HCT116 (cell line): ENCODE data around the gene COBL. TPM values are rescaled to one million over a fixed set of nuclear protein-coding genes. Genes with fewer than 3 reads are reported as not detected.

Experiments used
- ATAC-seq: fragments of 200-7000 bp; cut with Tn5 transposase; 2 replicates; pipeline ENCODE4 v1.9.1; 2020; ENCODE audit warnings: mild to moderate bottlenecking, moderate library complexity
- BruUV-seq: library from RNA; stranded (reverse); fragments of 400-500 nt; replicated peaks from 2 replicates; lab custom pipeline; 2021; lab: Mats Ljungman, UMichigan
- CTCF ChIA-PET: fragments of 300-600 bp; sonication (Branson Sonifier 250); formaldehyde crosslinking; loops from one replicate; lab custom pipeline; 2021; ENCODE audit warnings: antibody characterized with exemption; lab: Charles Lee
- POLR2A ChIA-PET: fragments of 300-600, 350-600 bp; sonication (Branson Sonifier 250); formaldehyde crosslinking; loops from one replicate; lab custom pipeline; 2021; ENCODE audit warnings: antibody characterized with exemption; lab: Charles Lee
- RAD21 ChIA-PET, 2 experiments: fragments of 300-600 bp; sonication (Branson Sonifier 250); formaldehyde crosslinking; loops; one replicate each; lab custom pipeline; 2023; ENCODE audit warnings: low total read pairs in 2 of 2; ENCODE audit not compliant: uncharacterized antibody in 2 of 2, unreplicated experiment in 2 of 2, low non-redundant PET in 1 of 2; lab: Charles Lee
- DNase-seq: peaks from one replicate; pipeline ENCODE4 v3.0.0-alpha.2; 2010; ENCODE audit warnings: low read depth, low spot score
- H2AFZ ChIP-seq: fragments of 200-600 bp; shearing (Covaris generic), sonication (generic); 2 replicates; pipeline ENCODE4 v1.6.1; 2017; ENCODE audit warnings: low read depth, mixed run types, mixed read lengths, antibody characterized with exemption, low read length; ENCODE audit not compliant: poor library complexity, severe bottlenecking
- H3K27ac ChIP-seq: 2 replicates; pipeline ENCODE4 v1.5.1; 2012; ENCODE audit warnings: low read depth, low read length
- H3K27me3 ChIP-seq: fragments of 200-600 bp; sonication (generic); 2 replicates; pipeline ENCODE4 v1.6.1; 2016; ENCODE audit warnings: mixed run types, low read length, mixed read lengths; ENCODE audit not compliant: insufficient read depth
- H3K36me3 ChIP-seq, 2 experiments: fragments of 200-500 bp in 1 of 2; fragments of 200-600 bp in 1 of 2; sonication (Bioruptor generic) in 1 of 2; sonication (generic) in 1 of 2; 2 replicates each; pipeline versions ENCODE4 v1.5.1 to v1.6.1; 2014 to 2016; ENCODE audit warnings: low read length in 2 of 2, inconsistent platforms in 1 of 2, mixed read lengths in 1 of 2, mixed run types in 1 of 2; ENCODE audit not compliant: insufficient read depth in 2 of 2, control insufficient read depth in 1 of 2
- H3K4me1 ChIP-seq, 2 experiments: fragments of 200-600 bp in 1 of 2; sonication (generic) in 1 of 2; 2 replicates each; pipeline versions ENCODE4 v1.5.1 to v1.6.1; 2012 to 2017; ENCODE audit warnings: low read length in 2 of 2, inconsistent platforms in 1 of 2, mild to moderate bottlenecking in 1 of 2, mixed read lengths in 1 of 2, mixed run types in 1 of 2, moderate library complexity in 1 of 2; ENCODE audit not compliant: insufficient read depth in 2 of 2, control insufficient read depth in 1 of 2
- H3K4me2 ChIP-seq: fragments of 200-600 bp; sonication (generic); 2 replicates; pipeline ENCODE4 v1.6.1; 2017; ENCODE audit warnings: mixed run types, low read length, mixed read lengths
- H3K4me3 ChIP-seq, 2 experiments: fragments of 200-600 bp in 1 of 2; sonication (generic) in 1 of 2; replicated peaks in 1 of 2; 2 replicates each; pipeline ENCODE4 v1.5.1; 2011 to 2016; ENCODE audit warnings: low read length in 2 of 2, control low read depth in 1 of 2, low read depth in 1 of 2, mild to moderate bottlenecking in 1 of 2, mixed read lengths in 1 of 2, mixed run types in 1 of 2
- H3K79me2 ChIP-seq: fragments of 200-600 bp; sonication (generic); 2 replicates; pipeline ENCODE4 v1.6.1; 2017; ENCODE audit warnings: mild to moderate bottlenecking, mixed run types, low read length, moderate library complexity, mixed read lengths; ENCODE audit not compliant: insufficient read depth
- H3K9ac ChIP-seq: fragments of 200-600 bp; sonication (generic); 2 replicates; pipeline ENCODE4 v1.6.1; 2016; ENCODE audit warnings: low read length, mixed read lengths
- H3K9me2 ChIP-seq: fragments of 200-600 bp; sonication (generic), shearing (Covaris generic); 2 replicates; pipeline ENCODE4 v1.6.1; 2017; ENCODE audit warnings: mixed run types, mild to moderate bottlenecking, moderate library complexity; ENCODE audit not compliant: insufficient read depth
- H3K9me3 ChIP-seq, 2 experiments: fragments of 200-500 bp in 1 of 2; fragments of 200-600 bp in 1 of 2; sonication (Bioruptor generic) in 1 of 2; sonication (generic) in 1 of 2; 2 replicates each; pipeline ENCODE4 v1.6.1; 2014 to 2017; ENCODE audit warnings: low read length in 2 of 2, mixed read lengths in 2 of 2, inconsistent platforms in 1 of 2, low read depth in 1 of 2, mild to moderate bottlenecking in 1 of 2, mixed run types in 1 of 2, moderate library complexity in 1 of 2; ENCODE audit not compliant: control insufficient read depth in 1 of 2, insufficient read depth in 1 of 2
- H4K20me1 ChIP-seq: fragments of 200-600 bp; sonication (generic), shearing (Covaris generic); 2 replicates; pipeline ENCODE4 v1.6.1; 2017; ENCODE audit warnings: mixed run types, mild to moderate bottlenecking, moderate library complexity; ENCODE audit not compliant: insufficient read depth
- CBX3 ChIP-seq: IDR thresholded peaks from 2 replicates; pipeline ENCODE4 v1.6.1; 2012; ENCODE audit warnings: low read depth
- EGR1 ChIP-seq: IDR thresholded peaks from 2 replicates; pipeline ENCODE4 v1.6.1; 2012; ENCODE audit warnings: low read depth
- EZH2 ChIP-seq: fragments of 200-600 bp; sonication (generic); IDR thresholded peaks from 2 replicates; pipeline ENCODE4 v1.6.1; 2017; ENCODE audit warnings: antibody characterized with exemption, mixed run types
- EZH2phosphoT487 ChIP-seq: fragments of 200-600 bp; IDR thresholded peaks from 2 replicates; pipeline ENCODE4 v1.6.1; 2018; ENCODE audit warnings: antibody characterized with exemption, borderline replicate concordance
- FOSL1 ChIP-seq: IDR thresholded peaks from 2 replicates; pipeline ENCODE4 v1.6.1; 2012; ENCODE audit warnings: low read depth
- JUND ChIP-seq: IDR thresholded peaks from 2 replicates; pipeline ENCODE4 v1.6.1; 2012
- POLR2A ChIP-seq: IDR thresholded peaks from 2 replicates; pipeline ENCODE4 v1.7.0; 2011; ENCODE audit warnings: borderline replicate concordance; ENCODE audit not compliant: insufficient read depth, insufficient read length; ENCODE audit errors: extremely low read depth
- RAD21 ChIP-seq: IDR thresholded peaks from 2 replicates; pipeline ENCODE4 v1.6.1; 2012; ENCODE audit warnings: low read depth, mild to moderate bottlenecking
- SRF ChIP-seq: IDR thresholded peaks from 2 replicates; pipeline ENCODE4 v1.6.1; 2012; ENCODE audit warnings: low read depth
- TCF7L2 ChIP-seq: IDR thresholded peaks from 2 replicates; pipeline ENCODE4 v1.7.0; 2011; ENCODE audit warnings: borderline replicate concordance, inconsistent platforms; ENCODE audit not compliant: insufficient read depth, insufficient read length; ENCODE audit errors: extremely low read depth
- YY1 ChIP-seq: IDR thresholded peaks from 2 replicates; pipeline ENCODE4 v1.6.1; 2011; ENCODE audit warnings: low read length, low read depth, moderate library complexity, mild to moderate bottlenecking; ENCODE audit not compliant: insufficient replicate concordance; ENCODE audit errors: extremely low read depth
- ZFX ChIP-seq: fragments of 450-650 bp; IDR thresholded peaks from 2 replicates; pipeline ENCODE4 v1.6.1; 2017
- ZNF274 ChIP-seq: fragments of 200-500 bp; sonication (Bioruptor generic); IDR thresholded peaks from 2 replicates; pipeline ENCODE4 v1.6.1; 2014; ENCODE audit warnings: mild to moderate bottlenecking, low read depth, low read length, inconsistent platforms
- intact Hi-C: fragments of 100-400 bp; cut with micrococcal nuclease; formaldehyde crosslinking; loops from 2 replicates; pipeline ENCODE4 v1.10.0; 2022
- total RNA-seq: library from RNA; stranded (reverse); gene quantifications from one replicate; pipeline ENCODE4 v1.2.1, GENCODE V29; 2021; ENCODE audit not compliant: unreplicated experiment
- TF ChIP-seq, protein P1 (sequence below): IDR thresholded peaks from 2 replicates; pipeline ENCODE4 v1.6.1; 2012
- TF ChIP-seq, protein P2 (sequence below): IDR thresholded peaks from 2 replicates; pipeline ENCODE4 v1.6.1; 2012
- TF ChIP-seq, protein P3 (sequence below): IDR thresholded peaks from 2 replicates; pipeline ENCODE4 v1.6.1; 2012; ENCODE audit warnings: low read depth

Gene COBL
- total RNA-seq, 1 experiment from 2014 or later, result 19.3 TPM

DNA sequence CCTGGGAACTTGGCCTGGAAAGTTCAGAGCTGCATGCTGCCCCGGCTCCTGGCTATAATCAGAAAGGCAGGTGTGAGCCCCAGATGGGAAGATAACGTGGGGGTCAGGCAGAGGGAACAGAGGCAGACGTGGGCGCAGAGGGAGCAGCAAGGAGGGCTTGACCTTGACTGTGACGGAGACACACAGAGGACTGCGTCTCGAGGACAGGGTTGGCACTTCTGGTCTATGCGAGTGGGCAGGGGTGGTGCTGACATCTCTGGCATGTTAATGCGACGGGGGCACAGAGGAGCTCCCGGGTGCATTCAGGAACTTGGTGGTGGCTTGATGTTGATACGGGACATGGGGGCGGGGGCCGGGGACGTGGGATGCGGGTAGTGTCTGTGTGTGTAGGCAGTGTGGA, 301.8 kb downstream of the COBL start:
- Histone ChIP-seq H3K9ac (no peak overlapping the region), H3K27ac (no peak overlapping the region), H3K4me3 (no peak overlapping the region), H4K20me1 (no peaks in the 10 kb centered on the region), H3K9me2 (no peaks in the 10 kb centered on the region), H3K79me2 (no peaks in the 10 kb centered on the region), H3K4me2 (no peak overlapping the region), H3K9me3 (no peaks in the 10 kb centered on the region), H3K27me3 (no peaks in the 10 kb centered on the region), H3K4me1 (peaks cover 0 to 4% of the 10 kb centered on the region in 2 experiments; a peak in 1 of 4 replicates), H3K36me3 (no peaks in the 10 kb centered on the region), H2AFZ (no peak overlapping the region)
- intact Hi-C loops, result no loop called here
- no peak for DNase-seq
- CTCF ChIA-PET, result no interaction called here
- POLR2A ChIA-PET, result no interaction called here
- TF ChIP-seq, protein P1, sequence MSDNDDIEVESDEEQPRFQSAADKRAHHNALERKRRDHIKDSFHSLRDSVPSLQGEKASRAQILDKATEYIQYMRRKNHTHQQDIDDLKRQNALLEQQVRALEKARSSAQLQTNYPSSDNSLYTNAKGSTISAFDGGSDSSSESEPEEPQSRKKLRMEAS, result no peak
- TF ChIP-seq SRF, result no peak
- TF ChIP-seq EZH2, result no peak
- no peak for TF ChIP-seq JUND
- TF ChIP-seq RAD21, result no peak
- no peak for TF ChIP-seq CBX3
- no peak for TF ChIP-seq POLR2A
- TF ChIP-seq, protein P2, sequence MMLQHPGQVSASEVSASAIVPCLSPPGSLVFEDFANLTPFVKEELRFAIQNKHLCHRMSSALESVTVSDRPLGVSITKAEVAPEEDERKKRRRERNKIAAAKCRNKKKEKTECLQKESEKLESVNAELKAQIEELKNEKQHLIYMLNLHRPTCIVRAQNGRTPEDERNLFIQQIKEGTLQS, result no peak
- TF ChIP-seq TCF7L2, result no peak
- no peak for TF ChIP-seq EGR1
- TF ChIP-seq ZNF274, result no peak
- no peak for TF ChIP-seq ZFX
- TF ChIP-seq, protein P3, sequence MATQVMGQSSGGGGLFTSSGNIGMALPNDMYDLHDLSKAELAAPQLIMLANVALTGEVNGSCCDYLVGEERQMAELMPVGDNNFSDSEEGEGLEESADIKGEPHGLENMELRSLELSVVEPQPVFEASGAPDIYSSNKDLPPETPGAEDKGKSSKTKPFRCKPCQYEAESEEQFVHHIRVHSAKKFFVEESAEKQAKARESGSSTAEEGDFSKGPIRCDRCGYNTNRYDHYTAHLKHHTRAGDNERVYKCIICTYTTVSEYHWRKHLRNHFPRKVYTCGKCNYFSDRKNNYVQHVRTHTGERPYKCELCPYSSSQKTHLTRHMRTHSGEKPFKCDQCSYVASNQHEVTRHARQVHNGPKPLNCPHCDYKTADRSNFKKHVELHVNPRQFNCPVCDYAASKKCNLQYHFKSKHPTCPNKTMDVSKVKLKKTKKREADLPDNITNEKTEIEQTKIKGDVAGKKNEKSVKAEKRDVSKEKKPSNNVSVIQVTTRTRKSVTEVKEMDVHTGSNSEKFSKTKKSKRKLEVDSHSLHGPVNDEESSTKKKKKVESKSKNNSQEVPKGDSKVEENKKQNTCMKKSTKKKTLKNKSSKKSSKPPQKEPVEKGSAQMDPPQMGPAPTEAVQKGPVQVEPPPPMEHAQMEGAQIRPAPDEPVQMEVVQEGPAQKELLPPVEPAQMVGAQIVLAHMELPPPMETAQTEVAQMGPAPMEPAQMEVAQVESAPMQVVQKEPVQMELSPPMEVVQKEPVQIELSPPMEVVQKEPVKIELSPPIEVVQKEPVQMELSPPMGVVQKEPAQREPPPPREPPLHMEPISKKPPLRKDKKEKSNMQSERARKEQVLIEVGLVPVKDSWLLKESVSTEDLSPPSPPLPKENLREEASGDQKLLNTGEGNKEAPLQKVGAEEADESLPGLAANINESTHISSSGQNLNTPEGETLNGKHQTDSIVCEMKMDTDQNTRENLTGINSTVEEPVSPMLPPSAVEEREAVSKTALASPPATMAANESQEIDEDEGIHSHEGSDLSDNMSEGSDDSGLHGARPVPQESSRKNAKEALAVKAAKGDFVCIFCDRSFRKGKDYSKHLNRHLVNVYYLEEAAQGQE, result no peak
- no peak for TF ChIP-seq FOSL1
- TF ChIP-seq EZH2phosphoT487, result no peak
- TF ChIP-seq YY1, result no peak
- RAD21 ChIA-PET, result no interaction called here
- ATAC-seq, result no peak
- BruUV-seq, result no TSS peak
